ENCODE measurements around the gene UROS.

Gene UROS

GRCh38 chr10:125799451-125800182, 23.4 kb downstream of the UROS start:
- Mint-ChIP-seq H3K4me3 (no peak overlapping the region), H3K4me1 (no peaks in the 10 kb centered on the region), H3K36me3 (ENCODE audit: low read depth) (peaks cover 27% of the 10 kb centered on the region), H3K27me3 (ENCODE audit: low read depth, poor library complexity) (no peaks in the 10 kb centered on the region), H3K9me3 (no peaks in the 10 kb centered on the region), H3K27ac (no peak overlapping the region)
- no peak for DNase-seq
- no peak for TF ChIP-seq CTCF (IDR thresholded peaks at IDR 0.05)

GRCh38 chr10:125797994-125798662, 24.9 kb downstream of the UROS start:
- peaks cover 3% of the 10 kb centered on the region for H3K27me3 Mint-ChIP-seq (ENCODE audit: low read depth, poor library complexity)
- no peak overlapping the region for H3K27ac Mint-ChIP-seq
- peaks cover 29% of the 10 kb centered on the region for H3K36me3 Mint-ChIP-seq (ENCODE audit: low read depth)
- no peaks in the 10 kb centered on the region for H3K9me3 Mint-ChIP-seq
- no peak for TF ChIP-seq CTCF (IDR thresholded peaks at IDR 0.05)
- no peak overlapping the region for H3K4me3 Mint-ChIP-seq
- no peaks in the 10 kb centered on the region for H3K4me1 Mint-ChIP-seq
- DNase-seq, result no peak

GRCh38 chr10:125797424-125797823, 25.6 kb downstream of the UROS start:
- no peak overlapping the region for H3K27ac Mint-ChIP-seq
- H3K4me3 Mint-ChIP-seq, result no peak overlapping the region
- H3K4me1 Mint-ChIP-seq, result peaks cover 6% of the 10 kb centered on the region
- H3K36me3 Mint-ChIP-seq (ENCODE audit: low read depth), result peaks cover 29% of the 10 kb centered on the region
- DNase-seq, result no peak
- peaks cover 3% of the 10 kb centered on the region for H3K27me3 Mint-ChIP-seq (ENCODE audit: low read depth, poor library complexity)
- no peaks in the 10 kb centered on the region for H3K9me3 Mint-ChIP-seq
- TF ChIP-seq CTCF (IDR thresholded peaks at IDR 0.05), result no peak

- no peak for DNase-seq
- H3K4me1 Mint-ChIP-seq, result peaks cover 8% of the 10 kb centered on the region
- no peak overlapping the region for H3K4me3 Mint-ChIP-seq
- H3K27ac Mint-ChIP-seq, result no peak overlapping the region
- TF ChIP-seq CTCF (IDR thresholded peaks at IDR 0.05), result no peak
- H3K27me3 Mint-ChIP-seq (ENCODE audit: low read depth, poor library complexity), result peaks cover 3% of the 10 kb centered on the region
- H3K36me3 Mint-ChIP-seq (ENCODE audit: low read depth), result peaks cover 34% of the 10 kb centered on the region
- H3K9me3 Mint-ChIP-seq, result no peaks in the 10 kb centered on the region
Measured at GRCh38 chr10:125795637-125796190, 27.3 kb downstream of the UROS start.

- H3K4me3 Mint-ChIP-seq, result no peak overlapping the region
- peaks cover 3% of the 10 kb centered on the region for H3K27me3 Mint-ChIP-seq (ENCODE audit: low read depth, poor library complexity)
- TF ChIP-seq CTCF (IDR thresholded peaks at IDR 0.05), result no peak
- DNase-seq, result no peak
- peaks cover 36% of the 10 kb centered on the region for H3K36me3 Mint-ChIP-seq (ENCODE audit: low read depth)
- H3K4me1 Mint-ChIP-seq, result peaks cover 8% of the 10 kb centered on the region
- H3K27ac Mint-ChIP-seq, result no peak overlapping the region
- H3K9me3 Mint-ChIP-seq, result no peaks in the 10 kb centered on the region
Measured at GRCh38 chr10:125795128-125795527, 27.9 kb downstream of the UROS start.

Measured in nephron progenitor cell (in vitro differentiated cells).